Stimulated activated CD4-positive, alpha-beta T cell treated with anti-CD3 and anti-CD28 coated beads, TNF-alpha, amount 100 ng/mL, for 4 hours (primary cell): Measurements from ENCODE around the gene DLGAP4.

Experiments
- DNase-seq, 3 experiments: peaks; one replicate each; pipeline ENCODE4 v3.0.0-alpha.2; 2020; ENCODE audit warnings: low read depth in 3 of 3

The DLGAP4 gene

GRCh38 chr20:36275011-36275410 is 31.1 kb upstream of the DLGAP4 start:
- no peak for DNase-seq

GRCh38 chr20:36275441-36276189 is 30.5 kb upstream of the DLGAP4 start:
- no peak for DNase-seq

GRCh38 chr20:36277546-36277945 is 28.6 kb upstream of the DLGAP4 start:
- DNase-seq, result no peak

GRCh38 chr20:36279362-36279761 is 26.8 kb upstream of the DLGAP4 start:
- no peak for DNase-seq

- no peak for DNase-seq
Measured at GRCh38 chr20:36279776-36280175, 26.4 kb upstream of the DLGAP4 start.

- DNase-seq, result no peak
Measured at GRCh38 chr20:36281785-36282380, 24.3 kb upstream of the DLGAP4 start.

- DNase-seq, result no peak
Measured at GRCh38 chr20:36284751-36285150, 21.4 kb upstream of the DLGAP4 start.

- no peak for DNase-seq
Measured at GRCh38 chr20:36285746-36286447, 20.2 kb upstream of the DLGAP4 start.

GRCh38 chr20:36297656-36298055 is 8.5 kb upstream of the DLGAP4 start:
- DNase-seq, result no peak

GRCh38 chr20:36298061-36298460 is 8.1 kb upstream of the DLGAP4 start:
- no peak for DNase-seq

GRCh38 chr20:36298795-36299339 is 7.3 kb upstream of the DLGAP4 start:
- DNase-seq, result no peak

GRCh38 chr20:36299459-36299858 is 6.7 kb upstream of the DLGAP4 start:
- DNase-seq, result no peak

GRCh38 chr20:36301359-36302119 is 4.6 kb upstream of the DLGAP4 start:
- DNase-seq, result no peak

- no peak for DNase-seq
Measured at GRCh38 chr20:36303020-36303595, 3.0 kb upstream of the DLGAP4 start.

GRCh38 chr20:36303831-36304230 is 2.3 kb upstream of the DLGAP4 start:
- DNase-seq, result no peak

- no peak for DNase-seq
Measured at GRCh38 chr20:36304786-36305495, 1.2 kb upstream of the DLGAP4 start.

- DNase-seq, result no peak
Measured at GRCh38 chr20:36306553-36307411, 643 bp downstream of the DLGAP4 start.

- DNase-seq, result no peak
Measured at GRCh38 chr20:36307412-36308325, 1.5 kb downstream of the DLGAP4 start.

GRCh38 chr20:36308353-36308752 is 2.2 kb downstream of the DLGAP4 start:
- no peak for DNase-seq
